ENCODE data around the gene PCSK9.

The PCSK9 gene

DNA sequence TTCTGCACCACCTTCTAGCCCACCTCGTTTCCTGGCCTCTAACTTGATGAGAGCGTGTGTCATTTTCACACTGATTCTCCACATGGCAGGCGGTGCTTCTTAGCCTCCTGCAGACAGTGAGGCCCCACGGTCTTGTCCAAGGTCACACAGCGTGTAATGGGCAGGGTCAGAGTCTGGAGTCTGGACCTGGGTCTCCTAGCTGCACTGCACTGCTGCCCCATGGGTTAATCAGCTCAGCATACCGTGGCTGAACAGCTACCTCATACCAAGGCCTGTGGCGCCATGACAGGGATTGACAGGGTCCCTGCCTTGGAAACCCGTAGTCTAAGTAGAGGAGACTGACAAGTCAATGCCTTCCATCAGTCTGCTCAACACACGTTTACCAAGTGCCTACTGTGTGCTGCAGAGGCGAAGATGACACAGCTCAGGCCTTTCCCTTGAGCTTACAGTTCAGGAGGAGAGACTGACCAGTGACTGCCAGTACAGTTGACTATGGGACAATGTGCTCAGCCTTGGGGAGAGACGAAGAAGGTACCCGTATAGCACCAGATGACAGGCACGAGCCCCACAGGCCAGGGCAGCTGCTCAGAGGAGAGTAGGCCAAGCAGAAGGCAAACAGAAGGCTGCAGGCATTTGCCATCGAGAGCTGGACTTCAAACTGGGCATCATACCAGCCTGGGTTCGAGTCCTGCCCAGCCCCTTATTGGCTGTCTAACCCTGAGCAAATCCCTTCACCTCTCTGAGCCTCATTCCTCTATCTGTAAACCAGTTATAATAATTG lies 5.5 kb downstream of the PCSK9 start:
- no peak for DNase-seq

DNA sequence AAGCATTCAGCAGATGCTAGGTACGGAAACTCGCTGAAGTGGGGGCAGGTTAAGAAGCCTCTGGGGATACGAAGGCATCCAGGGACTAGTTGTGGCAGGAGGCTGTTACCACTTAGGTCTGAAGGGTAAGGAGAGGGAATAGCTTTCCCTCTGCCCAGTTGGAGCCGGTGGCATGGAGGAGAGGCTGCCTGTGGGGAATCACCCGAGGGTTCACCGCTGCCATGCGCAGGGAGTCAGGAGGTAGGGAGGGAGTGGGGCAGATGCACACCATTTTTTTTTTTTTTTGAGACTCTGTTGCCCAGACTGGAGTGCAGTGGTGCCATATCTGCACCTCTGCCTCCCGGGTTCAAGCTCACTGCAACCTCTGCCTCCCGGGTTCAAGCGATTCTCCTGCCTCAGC lies 6.1 kb downstream of the PCSK9 start:
- no peak for DNase-seq

DNA sequence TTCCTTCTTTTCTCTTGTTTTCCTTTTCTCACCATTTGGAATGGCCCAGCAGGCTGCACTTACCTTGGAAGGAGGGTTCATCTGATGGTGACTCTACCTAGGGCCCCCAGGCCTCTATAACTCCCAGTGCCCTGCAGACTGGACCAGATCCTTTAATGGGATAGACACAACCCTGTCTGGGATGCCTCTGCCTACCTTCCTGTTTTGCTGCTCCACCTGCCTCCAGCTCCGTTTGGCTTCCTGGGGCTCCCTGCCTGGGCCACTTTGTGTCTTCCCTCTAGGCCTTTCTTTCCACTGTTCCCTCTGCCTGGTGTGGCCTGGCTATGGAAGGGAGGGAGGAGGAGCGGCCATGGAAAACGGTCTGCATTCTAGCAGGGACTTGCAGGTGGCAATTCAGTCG lies 7.5 kb downstream of the PCSK9 start:
- no peak for DNase-seq

- DNase-seq, result no peak
Measured at GRCh38 chr1:55047611-55048010, 8.3 kb downstream of the PCSK9 start.

DNA sequence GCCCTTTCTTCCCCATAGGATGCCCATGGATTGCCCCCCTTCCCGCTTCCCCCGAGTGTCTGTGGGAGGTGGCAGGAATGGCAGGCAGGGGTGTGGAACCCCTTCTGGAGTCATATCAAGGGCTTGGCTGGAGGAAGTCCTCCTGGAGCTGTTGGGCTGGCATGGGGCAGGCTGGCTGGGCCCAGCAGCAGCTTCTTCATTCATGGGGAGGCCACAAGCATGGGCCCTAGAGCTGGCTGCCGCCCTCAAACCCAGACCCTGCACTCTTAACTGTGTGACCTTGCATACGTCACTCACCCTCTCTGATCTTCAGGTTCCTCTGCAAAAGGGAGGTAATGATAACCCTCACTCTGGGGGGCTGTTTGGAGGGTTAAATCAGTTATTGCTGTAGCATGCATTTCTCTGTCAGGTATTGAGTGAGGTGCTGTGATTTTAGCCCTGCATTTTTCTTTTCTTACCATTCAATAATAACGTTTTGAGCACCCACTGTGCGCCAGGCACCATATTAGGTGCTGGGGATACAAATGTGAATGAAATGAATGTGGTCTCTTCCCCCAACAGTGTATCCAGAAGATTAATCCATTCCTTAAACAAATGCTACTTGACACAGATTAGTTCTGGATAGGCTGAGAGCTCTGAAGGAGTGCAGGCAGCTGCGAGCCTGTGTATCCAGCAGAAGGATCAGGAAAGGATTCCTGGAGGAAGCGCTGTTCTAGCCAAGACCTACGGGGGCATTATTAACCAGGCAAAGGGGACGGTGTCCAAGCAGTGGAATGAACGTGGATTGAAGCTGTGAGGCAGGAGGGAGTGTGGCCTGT lies 9.3 kb downstream of the PCSK9 start:
- no peak for DNase-seq

DNA sequence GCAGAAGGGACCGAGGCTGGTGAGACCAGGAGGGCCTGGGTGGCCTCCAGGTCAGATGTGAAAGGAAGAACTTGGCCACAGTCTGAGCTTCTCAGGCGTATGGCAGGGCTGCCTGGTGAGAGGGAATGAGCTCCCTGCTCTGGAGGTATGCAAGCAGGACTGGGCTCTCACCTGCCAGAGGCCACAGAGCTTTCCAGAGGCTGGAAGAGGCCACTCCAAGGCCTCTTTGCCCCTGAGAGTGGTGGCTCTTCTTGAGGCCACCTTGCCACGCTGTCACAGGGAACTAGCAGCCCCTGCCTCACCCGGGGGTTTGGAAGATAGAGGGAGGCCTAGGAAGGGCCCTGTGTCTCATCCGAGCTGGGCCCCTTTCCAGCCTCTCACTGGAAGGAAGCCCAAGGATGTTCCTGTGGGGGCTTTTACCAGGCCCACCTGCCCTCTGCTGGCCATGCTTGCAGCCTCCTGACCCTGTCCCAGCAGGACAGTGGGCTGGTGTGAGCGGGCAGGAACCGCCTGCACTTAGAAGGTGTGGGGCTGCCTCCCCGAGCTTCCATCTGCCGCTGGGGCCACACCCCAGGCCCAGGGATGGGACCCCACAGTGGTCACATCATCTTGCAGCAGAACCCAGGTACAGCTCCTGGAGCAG lies 10.0 kb downstream of the PCSK9 start:
- DNase-seq, result no peak

DNA sequence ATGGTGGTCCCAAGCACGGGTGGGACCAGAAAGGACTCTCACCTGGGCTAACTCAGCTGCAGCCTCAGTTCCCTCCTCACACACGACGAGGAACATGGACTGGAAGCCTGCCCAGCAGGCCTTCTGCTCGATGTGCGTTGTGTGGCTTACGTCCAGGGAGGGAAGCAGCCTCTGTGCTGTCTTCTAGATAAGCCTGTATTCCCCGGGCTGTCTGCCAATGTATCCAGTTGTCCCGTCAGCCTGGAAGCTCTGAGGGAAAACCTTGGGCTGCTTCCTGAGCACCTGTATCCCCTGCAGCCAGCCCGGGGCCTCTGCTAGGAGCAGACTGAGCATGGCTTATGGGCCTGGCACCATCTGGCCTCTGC lies 10.5 kb downstream of the PCSK9 start:
- no peak for DNase-seq

GRCh38 chr1:55050283-55050682 lies 10.9 kb downstream of the PCSK9 start:
- no peak for DNase-seq

GRCh38 chr1:55051169-55051568 lies 11.8 kb downstream of the PCSK9 start:
- DNase-seq, result no peak

DNA sequence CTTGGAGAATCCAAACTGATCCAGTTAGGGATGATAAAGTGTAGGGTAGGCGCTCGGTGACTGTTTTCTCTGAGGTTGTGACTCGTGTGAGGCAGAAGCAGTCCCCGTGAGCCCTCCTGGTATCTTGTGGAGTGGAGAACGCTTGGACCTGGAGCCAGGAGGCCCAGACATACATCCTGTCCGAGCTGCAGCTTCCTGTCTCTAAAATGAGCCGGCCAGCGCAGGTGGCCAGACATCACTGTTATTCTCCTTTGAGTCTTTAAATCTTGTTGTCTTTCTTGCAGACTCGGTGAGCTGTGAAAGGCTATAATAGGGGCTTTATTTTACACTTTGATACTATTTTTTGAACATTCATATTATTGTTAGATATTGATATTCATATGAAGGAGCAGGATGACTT lies 12.3 kb downstream of the PCSK9 start:
- no peak for DNase-seq

- DNase-seq, result no peak
Measured at GRCh38 chr1:55052221-55053142, 13.1 kb downstream of the PCSK9 start.

DNA sequence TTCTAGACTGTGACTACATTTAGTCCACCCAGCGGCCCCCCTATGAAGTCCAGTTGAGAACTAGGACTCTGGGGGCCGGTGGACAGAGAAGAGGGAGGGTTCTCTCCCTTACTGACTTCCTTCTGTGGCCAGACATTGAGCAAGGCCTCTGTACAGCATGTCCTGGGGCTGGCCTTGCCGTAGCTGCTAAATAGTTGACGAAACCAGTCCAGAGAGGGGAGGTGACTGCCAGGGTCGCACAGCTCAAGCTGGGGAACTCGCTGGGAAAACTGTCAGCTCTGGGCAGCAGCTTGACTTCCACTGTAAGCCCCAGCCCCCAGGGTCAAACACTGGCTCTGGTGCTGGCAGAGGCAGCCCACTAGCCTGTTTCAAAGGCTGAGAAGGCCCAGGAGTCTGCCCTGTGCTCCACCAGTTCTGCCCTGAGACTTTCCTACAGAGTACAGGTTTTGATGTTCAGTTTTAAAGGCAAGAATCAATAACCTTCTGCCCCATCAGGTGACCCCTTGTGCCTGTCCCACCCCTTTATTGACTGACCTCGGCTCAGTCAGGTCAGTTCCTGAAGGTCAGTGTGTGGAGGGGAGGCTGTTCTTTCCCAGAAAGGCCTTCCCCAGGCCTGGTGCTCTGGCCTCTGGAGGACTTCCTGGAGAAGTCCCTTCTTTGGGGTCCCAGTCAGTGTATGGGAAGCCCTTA lies 14.1 kb downstream of the PCSK9 start:
- DNase-seq, result no peak

DNA sequence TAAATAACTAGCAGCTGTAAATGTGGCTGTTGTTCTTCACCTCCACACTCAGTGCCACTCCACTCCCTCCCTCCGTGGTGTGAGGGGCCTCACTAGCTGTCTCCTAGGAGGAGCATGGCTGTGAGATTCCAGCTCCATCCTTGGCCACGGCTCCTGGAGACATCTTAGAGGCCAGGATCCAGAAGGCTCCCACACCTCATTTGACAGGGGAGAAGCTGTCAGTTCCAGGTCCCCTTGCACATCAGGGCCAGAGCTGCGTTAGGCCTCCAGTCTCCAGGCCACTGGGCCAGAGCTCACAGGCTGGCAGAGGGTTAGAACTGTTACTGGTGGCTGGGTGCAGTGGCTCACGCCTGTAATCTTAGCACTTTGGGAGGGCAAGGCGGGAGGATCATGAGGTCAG lies 15.0 kb downstream of the PCSK9 start:
- DNase-seq, result no peak

GRCh38 chr1:55055084-55055882 lies 15.9 kb downstream of the PCSK9 start:
- DNase-seq, result no peak

DNA sequence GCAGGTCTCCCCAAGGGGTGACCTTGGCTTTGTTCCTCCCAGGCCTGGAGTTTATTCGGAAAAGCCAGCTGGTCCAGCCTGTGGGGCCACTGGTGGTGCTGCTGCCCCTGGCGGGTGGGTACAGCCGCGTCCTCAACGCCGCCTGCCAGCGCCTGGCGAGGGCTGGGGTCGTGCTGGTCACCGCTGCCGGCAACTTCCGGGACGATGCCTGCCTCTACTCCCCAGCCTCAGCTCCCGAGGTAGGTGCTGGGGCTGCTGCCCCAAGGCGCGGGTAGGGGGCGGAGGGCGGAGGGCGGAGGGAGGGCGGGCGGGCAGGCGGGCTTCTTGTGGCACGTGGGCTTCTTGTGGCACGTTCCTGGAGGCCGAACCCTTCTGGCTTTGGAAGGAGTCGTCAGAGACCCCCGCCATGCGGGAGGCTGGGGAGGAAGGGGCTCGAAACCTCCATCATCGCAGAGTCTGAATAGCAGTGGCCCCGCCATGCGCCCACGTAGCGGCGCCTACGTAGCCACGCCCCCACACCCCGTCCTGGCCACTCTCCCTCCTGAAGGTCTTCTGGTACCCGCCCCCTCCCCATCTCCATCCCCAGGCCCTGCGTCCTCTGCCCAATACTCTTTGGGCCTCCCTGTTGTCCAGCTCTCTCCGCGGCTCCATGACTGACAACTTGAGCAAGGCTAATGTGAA lies 16.7 kb downstream of the PCSK9 start:
- DNase-seq, result no peak

GRCh38 chr1:55056632-55056992 lies 17.3 kb downstream of the PCSK9 start:
- DNase-seq, result no peak

DNA sequence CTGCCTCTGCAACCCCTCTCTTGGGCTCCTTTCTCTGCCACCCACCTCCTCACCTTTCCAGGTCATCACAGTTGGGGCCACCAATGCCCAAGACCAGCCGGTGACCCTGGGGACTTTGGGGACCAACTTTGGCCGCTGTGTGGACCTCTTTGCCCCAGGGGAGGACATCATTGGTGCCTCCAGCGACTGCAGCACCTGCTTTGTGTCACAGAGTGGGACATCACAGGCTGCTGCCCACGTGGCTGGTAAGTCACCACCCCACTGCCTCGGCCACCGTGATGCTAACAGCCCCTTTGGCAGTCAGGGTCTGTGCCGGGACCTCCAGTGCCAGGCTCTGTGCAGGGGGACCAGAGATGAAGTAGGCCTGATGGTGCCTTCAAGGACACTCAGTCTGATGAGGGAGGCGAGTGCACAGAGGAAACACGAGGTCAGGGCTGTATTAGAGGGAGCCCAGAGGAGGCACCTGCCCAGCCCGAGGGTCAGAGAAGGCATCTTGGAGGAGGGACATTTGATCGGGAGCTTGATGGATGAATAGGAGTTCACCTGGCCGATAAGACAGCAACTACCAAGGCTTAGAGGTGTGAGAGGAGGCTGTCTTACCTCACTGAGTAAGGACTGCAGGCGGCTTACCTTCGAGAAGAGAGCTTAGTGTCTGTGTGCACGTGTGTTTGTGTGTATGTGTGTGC lies 18.1 kb downstream of the PCSK9 start:
- DNase-seq, result no peak

DNA sequence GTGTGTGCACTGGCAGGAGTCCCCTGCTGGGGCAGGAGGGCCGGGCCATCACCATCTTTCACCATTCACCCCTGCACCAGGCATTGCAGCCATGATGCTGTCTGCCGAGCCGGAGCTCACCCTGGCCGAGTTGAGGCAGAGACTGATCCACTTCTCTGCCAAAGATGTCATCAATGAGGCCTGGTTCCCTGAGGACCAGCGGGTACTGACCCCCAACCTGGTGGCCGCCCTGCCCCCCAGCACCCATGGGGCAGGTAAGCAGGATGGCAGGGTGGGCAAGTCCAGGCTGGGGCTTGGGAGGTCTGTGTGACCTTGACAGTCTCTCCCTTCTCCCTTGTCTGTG lies 18.6 kb downstream of the PCSK9 start:
- no peak for DNase-seq

GRCh38 chr1:55059302-55060132 lies 20.2 kb downstream of the PCSK9 start:
- no peak for DNase-seq

Data from NCI-H1436 treated with DMSO at 0.1 percent for 48 hours (cell line).